Eye (tissue), 1 donor: Measurements from ENCODE around the gene C22orf23.
"Not testable (repeated sequence)": the region's sequence is repeated elsewhere in the genome, so short reads cannot be mapped to it uniquely, and the experiment has no call there.

Experiments
- DNase-seq: peaks from one replicate; pipeline ENCODE4 v3.0.0-alpha.2; 2015

Gene C22orf23

DNA sequence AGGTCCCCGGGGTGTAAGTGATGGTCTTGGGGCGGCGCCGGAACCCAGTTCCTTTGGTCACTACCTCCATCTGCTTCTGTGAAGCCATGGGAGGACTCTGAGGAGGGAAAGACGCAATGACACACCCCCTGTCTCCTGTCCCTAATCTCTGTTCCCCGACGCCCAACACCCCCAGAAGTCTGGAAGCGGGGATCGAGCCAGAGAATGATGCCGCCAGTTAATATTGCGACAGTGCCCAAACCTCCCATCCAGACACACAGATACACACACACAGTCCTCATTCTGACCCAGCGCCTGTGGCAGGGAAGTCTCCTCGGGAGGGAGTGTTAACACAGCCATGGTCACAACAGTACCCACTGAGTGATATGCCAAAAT is 352 bp downstream of the C22orf23 start:
- no peak for DNase-seq

DNA sequence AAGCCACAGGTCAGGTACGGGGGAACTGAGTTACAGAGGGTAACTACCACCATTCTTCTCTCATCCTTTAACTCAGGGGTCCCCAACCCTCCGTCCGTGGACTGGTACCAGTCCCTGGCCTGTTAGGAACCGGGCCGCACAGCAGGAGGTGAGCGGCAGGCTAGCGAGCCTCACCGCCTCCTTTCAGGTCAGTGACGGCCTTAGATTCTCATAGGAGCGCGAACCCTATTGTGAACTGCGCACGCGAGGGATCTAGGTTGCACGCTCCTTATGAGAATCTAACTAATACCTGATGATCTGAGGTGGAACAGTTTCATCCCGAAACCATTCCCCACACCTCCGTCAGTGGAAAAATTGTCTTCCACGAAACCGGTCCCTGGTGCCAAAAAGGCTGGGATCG is 772 bp downstream of the C22orf23 start:
- not testable (repeated sequence) for DNase-seq

DNA sequence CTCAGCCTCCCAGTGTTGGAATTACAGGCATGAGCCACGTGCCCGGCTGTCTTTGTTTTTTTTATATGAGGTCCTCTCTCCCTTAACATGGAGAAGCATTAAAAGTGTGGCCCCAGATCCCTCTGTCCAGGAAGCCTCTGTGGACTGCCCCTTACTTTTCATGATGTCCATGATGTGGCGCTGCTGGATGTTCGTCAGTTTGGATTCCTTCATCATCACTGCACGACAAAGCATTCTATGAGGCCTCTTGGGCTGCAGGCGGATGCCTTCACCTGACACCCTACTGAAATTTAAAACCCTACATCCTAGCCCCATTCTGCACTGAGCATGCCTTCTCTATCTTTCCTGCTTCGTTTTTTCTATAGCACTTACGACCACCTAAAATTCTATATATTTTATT is 2.1 kb downstream of the C22orf23 start:
- DNase-seq: peak; percentile 22

DNA sequence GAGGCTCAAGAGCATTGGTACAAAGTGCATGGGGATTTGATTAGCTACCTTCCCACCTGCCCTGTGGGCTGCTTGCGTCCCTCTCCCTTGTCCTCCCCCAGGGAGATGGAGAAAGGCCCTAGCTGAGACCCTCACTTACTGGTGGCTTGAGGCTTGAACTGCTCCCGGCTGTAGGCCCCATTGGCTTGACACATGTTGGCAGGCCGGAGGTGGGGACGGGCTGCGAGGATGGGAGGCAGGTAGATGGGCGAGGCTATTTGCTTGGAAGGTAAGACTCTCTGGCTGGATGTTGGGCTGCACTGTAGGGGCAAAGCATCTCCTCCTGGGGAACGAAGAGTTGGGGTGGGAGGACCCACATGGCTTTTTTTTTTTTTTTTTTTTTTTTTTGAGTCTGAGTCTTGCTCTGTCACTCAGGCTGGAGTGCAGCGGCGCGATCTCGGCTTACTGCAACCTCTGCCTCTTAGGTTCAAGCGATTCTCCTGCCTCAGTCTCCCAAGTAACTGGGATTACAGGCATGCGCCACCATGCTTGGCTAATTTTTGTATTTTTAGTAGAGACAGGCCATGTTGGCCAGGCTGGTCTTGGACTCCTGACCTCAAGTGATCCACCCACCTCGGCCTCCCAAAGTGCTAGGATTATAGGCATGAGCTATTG is 6.1 kb downstream of the C22orf23 start:
- not testable (repeated sequence) for DNase-seq

DNA sequence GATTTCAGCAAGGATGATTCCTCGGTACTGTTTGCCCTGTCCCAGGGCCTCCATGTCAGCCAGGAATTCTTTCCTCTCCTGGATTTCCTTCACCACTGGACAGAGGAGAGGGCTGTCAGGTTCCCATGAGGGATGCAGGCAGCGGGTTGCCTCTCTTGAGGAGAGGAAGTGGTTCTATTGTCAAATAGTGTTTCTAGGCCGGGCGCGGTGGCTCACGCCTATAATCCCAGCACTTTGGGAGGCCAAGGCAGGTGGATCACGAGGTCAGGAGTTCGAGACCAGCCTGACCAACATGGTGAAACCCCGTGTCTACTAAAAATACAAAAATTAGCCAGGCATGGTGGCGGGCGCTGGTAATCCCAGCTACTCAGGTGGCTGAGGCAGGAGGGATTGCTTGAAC is 9.0 kb downstream of the C22orf23 start:
- DNase-seq: not testable (repeated sequence)

DNA sequence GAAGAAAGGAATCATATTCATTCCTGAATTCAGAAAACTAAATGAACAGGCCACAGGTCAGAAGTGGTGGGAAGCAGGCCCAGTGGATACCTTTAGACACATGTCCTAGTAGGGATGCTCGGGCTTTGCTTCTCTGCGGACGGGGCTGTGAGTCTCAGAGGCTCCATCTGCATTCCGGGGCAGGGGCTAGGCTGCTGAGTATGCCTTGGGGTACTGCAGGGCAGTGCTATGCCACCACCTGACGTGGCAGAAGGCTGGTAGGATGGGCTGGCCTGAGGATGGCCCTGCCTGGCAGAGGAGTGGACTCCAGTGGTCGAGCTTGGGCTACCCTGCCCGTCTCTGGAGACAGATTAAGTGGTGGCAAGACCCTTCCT is 9.6 kb downstream of the C22orf23 start:
- DNase-seq: no peak

DNA sequence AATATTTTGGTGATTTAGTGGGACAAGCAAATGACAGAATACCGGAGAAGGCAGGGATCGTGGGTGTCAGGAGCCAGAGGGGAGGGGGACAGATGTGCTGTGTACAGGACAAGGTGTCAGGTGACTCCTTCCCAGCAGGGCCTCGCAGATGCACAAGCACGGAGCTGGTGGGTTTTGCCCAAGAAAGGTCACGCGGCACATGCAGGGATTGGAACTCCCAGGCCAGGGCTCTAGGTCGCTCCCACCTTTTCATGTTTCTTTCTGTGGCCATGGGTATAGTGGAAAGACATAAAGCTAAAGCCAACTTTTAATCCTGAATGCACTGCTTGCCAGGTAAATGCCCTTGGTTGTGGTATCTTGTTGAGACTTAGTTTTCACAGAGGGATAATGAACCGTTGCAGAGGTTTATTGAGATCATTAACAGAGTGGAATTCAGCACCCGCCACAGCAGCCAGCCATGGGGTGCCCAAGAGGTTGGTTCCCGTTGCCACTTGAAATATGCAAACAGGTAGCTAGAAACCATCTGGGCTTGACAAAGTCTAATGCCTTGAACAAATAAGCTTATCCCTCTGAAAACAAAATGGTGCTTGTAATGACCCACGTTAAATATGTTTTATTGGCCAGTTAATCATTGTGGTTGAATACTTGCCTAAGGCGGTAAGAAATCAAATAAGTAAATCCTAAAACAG is 10.1 kb downstream of the C22orf23 start:
- no peak for DNase-seq

DNA sequence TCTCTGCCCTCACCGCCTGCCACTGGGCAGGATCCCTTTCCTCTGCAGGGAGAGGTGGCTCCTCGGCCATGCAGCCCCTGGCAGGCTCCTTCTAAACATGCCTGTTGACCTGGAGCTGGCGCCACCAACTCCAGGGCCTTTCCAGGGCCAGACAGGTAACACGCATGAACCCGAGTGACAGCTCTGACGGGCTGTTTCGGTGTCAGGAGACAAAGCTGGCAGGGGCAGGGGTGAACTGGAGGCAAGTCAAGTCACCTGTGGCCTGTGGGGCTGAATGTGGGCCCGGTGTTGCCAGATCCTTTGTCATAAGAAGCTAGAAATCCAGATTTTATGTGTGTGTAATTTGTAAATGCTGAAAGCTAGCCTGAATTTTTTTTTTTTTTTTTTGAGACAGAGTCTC is 11.3 kb downstream of the C22orf23 start:
- DNase-seq: no peak

DNA sequence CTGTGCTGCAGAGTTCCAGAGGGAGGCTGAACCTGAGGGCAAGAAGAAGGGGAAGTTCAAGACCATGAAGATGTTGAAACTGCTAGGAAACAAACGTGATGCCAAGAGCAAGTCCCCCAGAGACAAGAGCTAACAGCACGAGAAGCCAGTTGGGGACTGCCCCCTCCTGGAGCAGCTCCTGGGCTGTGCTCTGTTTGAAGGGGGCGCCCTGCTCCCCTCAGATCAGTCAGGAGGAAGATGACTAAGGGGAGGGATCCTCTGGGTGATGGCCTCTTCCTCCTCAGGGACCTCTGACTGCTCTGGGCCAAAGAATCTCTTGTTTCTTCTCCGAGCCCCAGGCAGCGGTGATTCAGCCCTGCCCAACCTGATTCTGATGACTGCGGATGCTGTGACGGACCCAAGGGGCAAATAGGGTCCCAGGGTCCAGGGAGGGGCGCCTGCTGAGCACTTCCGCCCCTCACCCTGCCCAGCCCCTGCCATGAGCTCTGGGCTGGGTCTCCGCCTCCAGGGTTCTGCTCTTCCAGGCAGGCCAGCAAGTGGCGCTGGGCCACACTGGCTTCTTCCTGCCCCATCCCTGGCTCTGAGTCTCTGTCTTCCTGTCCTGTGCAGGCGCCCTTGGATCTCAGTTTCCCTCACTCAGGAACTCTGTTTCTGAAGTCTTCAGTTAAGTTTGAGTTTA is 12.6 kb downstream of the C22orf23 start:
- no peak for DNase-seq

DNA sequence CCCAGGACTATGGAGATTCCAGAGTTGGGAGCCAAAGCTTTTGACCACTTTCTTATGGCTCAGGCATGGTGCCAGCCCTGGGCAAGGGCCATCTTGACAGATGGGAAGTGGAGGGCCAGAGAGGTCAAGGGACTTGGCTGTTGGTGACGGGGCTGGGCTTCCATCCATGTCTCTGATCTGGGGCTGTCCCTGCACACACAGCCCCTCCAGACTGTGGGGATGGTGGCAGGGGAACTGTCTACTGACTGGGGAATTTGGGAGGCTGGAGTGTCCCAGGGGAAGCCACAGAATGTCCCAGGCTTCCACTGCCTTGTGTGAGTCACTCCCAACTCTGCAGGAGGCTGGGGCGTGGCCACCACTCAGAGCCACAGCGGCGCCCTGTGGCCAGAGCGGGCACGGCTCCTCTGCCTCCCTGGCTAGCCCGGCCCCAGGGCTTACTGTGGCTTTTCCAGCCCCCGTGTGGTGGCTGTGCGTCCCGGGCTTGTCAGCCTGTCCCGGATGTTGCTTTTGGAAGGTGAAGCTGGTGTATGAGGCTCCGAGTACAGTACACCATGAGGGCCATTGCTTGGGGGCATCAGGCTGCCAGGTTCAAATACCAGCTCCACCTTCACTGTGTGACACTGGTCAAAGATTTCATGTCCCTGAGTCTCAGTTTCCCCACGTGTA is 19.6 kb downstream of the C22orf23 start:
- peak; percentile 87 for DNase-seq

DNA sequence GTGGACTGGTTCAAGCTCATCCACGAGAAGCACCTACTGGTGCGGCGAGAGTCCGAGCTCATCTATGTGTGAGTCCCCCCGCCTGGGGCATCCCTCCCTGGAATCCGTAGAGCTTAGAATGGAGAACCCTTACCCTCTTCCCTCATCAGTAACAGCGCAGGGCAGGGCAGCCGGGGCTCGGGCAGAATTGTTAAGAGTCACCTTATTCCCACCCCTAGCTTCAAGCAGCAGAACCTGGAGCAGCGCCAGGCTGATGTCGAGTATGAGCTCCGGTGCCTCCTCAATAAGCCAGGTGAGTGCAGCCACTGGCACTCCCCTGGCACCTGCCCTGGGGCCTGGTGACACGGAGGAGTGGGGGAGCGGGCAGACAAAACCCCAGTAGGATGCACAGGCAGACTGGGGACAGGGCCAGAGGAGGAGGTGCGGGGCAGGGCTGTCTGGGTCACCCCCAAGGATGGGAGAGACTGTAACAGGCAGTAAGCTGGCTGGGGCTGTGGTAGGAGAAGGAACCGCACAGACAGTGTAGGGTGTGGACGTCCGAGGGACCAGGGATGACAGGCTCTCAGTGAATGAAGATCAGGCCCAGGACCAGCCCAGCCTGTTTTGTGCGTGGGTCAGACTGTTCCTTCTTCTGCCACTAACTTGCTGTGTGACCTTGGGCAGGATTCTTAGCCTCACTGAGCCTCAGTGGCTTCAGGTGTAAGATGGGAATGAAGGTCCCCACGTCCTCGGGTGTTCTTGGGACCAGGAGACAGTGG is 20.4 kb downstream of the C22orf23 start:
- DNase-seq: no peak

DNA sequence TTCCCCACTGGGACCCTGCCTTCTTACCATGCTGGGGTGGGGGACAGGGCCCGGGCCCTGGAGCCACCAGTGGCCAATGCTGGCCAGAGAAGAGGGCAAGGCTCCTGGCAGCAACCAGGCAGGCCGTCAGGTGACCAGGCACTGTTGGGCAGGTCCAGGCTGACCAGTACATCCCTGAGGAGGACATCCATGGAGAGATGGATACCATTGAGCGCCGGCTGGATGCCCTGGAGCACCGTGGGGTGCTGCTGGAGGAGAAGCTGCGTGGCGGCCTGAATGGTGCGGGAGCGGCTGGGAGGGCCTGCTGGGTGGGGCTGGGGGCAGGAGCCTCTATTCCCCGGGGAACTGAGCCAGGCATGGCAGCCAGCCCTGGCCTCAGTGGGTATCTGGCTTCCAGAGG is 21.0 kb downstream of the C22orf23 start:
- DNase-seq: no peak

DNA sequence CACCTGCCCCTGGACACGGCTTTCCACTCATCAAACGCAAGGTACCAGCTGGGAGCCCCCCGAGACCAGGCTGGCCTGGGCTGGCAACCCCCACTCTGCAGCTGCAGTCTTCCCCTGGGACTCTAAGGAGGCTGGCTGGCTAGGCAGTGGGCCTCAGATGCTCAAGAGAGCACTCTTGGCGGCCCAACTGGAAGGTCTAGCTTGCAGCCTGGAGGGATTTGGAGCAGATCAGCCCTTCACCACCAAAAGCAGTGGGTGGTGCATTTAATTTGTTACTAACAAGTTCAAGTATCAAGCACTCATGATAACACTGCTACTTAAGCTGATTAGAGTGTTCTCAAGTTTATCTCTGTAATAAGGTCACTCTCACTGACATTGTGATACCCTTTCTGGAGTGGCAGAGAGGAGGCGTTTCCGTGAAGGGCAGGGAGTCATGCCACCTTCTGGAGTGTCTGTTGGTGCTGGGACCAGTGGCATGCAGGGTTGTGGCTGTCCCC is 21.5 kb downstream of the C22orf23 start:
- DNase-seq: no peak

DNA sequence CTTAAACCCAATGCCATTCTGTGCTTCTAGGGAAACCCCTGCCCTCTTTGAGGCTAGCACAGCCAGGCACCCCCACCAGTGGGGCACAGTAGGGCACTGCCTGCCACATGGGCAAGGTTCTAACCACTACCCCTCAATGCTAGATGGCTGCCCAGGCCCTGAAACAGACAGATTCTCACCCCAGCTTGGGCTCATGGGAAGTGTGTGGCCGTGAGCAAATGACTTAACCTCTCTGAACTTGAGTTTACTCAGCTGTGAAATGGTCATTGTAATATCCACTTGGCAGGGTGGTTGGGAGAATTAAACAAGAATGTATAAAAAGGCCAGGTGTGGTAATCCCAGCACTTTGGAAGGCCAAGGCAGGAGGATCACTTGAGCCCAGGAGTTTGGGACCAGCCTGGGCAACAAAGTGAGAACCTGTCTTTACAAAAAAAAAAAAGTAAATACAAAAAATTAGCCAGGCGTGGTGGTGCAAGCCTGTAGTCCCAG is 22.4 kb downstream of the C22orf23 start:
- no peak for DNase-seq

DNA sequence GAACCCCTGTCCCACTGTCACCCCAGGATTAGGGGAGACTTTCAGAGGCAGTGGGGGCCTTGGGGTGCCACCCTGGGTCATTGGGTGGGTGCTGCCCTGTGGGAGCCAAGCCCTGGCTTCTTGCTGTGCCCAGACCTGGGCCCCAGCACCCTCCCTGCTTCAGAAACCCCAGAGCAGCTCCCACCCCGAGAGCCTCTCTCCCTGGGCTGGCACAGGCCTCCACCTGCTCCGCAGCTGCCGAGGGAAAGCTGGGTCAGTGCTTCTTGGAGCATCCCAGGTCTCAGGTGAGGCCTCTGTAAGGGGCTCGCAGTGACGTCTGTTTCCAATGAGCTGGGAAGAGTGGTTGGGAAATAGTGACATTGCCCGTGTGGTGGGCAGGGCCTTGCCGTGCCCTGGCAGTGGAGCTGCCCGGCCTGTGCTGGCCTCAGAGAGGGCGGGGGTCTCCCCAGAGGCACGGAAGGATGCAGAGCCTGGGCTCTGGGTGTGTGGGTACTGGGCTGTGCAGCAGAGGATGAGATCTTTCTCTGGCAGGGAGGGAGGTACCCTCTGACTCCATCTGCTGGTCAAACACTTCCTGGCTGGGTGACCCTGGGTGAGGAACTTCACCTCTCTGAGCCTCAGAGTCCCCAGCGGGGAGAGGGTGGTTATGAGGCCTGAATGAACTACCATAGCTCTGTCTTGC is 23.0 kb downstream of the C22orf23 start:
- no peak for DNase-seq

DNA sequence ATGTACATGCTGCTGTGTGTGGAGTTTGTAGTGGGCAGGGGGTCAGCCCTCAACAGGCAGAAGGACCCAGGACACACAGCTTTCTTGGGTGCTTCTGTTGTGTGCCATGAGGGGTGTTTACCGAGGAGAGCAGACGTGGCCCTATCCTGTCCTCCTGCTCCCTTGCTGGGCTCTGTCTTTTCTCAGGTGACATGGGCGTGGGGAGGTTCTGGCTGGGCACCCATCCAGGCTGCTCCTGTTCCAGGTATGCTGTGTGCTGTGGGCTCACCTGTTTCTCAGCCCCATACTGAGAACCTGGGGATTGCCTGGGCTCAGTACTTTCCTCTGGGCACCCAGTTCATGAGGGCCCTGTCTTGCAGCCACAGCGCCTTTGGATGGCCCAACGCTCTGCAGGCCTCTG is 24.0 kb downstream of the C22orf23 start:
- DNase-seq: no peak

DNA sequence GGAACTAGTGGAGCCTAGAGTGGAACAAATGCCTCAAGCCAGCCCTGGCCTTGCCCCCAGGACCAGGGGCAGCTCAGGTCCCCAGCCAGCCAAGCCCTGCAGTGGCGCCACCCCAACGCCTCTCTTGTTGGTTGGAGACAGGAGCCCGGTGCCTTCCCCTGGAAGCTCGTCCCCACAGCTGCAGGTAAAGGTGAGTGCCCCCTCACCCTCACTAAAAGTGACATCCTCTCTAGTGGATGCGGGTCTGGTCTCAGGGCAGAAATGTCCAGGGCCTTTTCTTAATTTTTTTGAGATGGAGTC is 25.8 kb downstream of the C22orf23 start:
- DNase-seq: no peak

DNA sequence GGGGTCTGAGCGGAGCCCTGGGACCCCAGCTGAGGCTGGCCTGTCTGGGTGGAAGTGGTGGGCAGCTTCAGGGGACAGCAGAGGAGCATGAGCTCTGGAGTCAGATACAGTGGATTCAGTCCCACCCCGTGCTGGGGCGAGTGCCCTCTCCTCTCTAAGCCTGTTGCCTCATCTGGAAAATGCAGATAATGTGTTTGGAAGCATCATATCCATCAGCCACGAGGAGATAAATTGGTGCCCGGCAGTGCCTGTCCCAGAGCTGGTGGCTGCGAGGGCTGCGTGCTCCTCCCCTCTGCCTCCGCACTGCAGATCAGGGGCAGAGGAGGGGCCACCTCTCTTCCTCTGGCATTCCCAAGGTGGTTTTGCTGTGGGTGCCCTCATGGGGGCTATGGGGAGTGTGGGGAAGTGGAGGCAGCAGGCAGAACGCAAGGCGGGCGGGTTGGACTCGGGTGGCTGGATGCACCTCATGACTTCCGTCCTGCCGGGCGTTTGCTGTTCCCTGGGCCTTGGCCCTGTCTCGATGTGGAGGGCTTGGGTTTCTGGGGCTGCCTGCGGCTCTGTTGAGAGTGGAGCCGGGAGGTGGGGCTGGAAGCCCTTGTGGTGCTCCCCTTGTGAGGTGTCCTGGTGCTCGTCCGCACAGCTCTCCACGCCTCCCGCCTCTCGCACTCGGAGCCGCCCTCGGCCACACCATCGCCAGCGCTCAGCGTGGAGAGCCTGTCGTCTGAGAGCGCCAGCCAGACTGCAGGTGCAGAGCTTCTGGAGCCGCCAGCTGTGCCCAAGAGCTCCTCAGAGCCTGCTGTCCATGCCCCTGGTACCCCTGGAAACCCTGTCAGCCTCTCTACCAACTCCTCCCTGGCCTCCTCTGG is 26.4 kb downstream of the C22orf23 start:
- DNase-seq: no peak

DNA sequence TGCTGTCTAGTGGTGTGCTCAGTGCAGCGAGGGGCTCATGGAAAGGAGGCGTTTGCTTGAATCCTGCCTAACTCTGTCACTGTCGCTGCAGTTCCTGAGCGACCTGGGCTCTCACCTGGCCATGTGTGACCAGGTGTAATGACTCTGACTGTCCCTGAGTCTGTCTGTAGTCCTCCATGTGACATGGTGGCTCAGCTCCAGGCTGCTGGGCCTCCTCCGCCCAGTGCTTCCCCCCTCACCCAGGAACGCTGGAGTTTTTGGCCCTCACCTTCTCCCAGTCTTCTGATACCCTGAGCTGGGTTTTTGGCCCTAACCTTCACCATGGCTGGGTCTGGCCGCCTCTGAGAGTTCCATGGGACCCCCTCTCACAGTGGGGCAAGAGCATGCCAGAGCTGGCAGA is 27.0 kb downstream of the C22orf23 start:
- no peak for DNase-seq

DNA sequence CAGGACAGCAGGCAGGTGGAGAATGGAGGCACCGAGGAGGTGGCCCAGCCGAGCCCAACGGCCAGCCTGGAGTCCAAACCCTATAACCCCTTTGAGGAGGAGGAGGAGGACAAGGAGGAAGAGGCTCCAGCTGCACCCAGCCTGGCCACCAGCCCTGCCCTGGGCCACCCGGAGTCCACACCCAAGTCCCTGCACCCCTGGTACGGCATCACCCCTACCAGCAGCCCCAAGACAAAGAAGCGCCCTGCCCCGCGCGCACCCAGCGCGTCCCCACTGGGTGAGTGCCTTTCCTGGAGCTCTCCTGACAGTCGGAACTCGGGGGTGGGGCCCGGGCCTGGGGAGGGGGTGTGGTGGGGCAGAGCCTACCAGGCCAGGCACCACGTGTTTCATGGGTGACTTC is 27.6 kb downstream of the C22orf23 start:
- no peak for DNase-seq

DNA sequence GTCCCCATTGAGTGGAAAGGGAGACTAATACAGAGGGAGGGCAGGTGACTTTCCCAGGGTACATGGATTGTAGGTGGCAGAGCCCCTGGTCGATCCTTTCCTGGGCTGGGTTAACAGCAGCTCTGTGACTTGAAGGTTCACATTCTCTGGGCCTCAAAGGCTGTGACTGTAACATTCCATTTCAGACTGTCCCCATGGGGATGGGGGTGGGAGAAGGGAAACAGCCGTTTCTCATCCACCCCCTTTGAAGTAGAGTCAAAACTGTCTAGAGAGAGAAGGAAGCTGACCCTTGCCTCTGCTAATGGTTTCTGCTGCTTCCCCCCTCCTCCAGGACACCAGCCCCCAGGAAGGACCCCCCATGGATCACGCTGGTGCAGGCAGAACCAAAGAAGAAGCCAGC is 28.1 kb downstream of the C22orf23 start:
- no peak for DNase-seq
